ENCODE data around the gene STX4.

The STX4 gene

DNA sequence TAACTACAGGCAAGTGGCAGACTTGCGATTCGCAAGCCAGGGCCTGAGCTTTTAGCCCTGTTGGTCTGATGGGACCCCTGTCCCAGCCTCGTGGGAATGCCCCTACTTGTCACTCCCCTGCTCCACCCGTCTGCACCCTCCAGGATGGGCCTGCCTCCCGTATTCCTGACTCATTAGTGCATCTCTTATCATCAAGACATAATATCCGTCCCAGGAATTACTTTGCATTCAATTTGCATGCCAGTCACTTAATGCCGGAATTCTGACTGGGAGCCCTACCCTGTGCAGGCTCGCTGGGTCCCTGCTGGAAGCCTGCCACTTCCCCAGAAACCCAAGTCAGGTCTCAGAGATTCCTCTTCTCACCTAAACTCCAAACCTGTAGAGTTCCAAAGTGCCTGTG is 52.1 kb downstream of the STX4 start:
- Histone ChIP-seq H3K27ac (no peak overlapping the region), H3K36me3 (ENCODE audit: insufficient read depth, low read length) (peaks cover 7% of the 10 kb centered on the region; the same call in 1 of the 2 replicates), H3K4me3 (no peak overlapping the region), H3K9ac (ENCODE audit: insufficient read length) (no peak overlapping the region), H3K9me3 (ENCODE audit: low read depth, low read length) (no peaks in the 10 kb centered on the region)
- DNase-seq (ENCODE audit: low read depth, low spot score): no peak
- TF ChIP-seq FOXP2 (optimal IDR thresholded peaks at IDR 0.05; ENCODE audit: control extremely low read depth, extremely low read length, insufficient read depth) (no peak), EZH2 (IDR thresholded peaks at IDR 0.05) (no peak), POLR2AphosphoS5 (IDR thresholded peaks at IDR 0.05; ENCODE audit: borderline replicate concordance, low read depth, low read length) (no peak)

DNA sequence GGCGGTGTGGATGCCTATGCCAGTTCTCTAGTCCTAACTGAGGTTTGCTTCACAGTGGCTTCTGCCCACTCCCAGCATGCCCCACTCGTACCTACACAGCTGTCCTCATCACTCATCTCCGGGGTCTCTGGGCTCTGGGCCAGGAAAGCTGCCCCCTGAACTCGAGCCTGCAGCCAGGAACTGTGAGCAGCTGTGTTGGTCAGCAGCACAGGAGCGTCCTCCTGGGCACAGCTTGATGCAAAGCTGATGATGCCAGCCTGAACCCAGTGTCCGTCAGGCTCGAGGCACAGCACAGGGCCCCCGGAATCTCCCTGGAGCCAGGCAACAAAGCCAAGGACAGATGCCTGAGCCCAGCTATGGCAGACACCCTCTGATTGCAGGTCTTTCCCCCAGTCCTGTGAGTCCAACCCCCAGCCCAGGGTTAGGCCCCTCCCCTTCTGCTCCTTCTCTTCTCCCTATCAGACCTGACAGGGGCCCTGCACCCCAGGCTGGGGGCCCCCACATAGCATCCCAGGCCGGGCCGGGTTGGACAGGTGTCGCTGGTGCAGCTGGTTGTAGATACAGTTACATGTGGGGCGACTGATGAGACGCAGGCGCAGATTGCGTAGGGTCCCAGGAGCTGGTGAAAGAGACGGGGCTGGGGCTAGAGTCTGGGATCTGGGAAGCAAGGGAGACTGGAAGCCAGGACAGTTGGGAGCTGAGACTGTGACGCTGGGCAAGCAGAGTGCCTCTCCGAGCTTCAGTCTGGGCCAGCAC is 52.7 kb downstream of the STX4 start:
- DNase-seq (ENCODE audit: low read depth, low spot score): no peak

DNA sequence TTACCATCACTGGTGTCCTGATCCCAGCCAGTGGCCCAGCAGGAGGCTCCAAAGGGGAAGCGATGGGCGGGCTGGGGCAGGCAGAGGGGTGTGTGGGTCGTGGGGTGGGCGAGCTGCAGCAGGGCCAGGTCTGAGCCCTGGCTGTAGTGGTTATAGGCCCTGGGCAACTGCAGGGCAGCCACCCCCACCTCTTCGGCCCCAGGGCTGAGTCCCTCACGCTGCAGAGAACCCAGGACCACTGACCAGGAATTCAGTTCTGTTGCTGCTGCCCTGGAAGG is 53.2 kb downstream of the STX4 start:
- Histone ChIP-seq H3K9ac (ENCODE audit: insufficient read length) (no peak overlapping the region), H3K4me3 (no peak overlapping the region), H3K9me3 (ENCODE audit: low read depth, low read length) (no peaks in the 10 kb centered on the region), H3K27ac (no peak overlapping the region), H3K36me3 (ENCODE audit: insufficient read depth, low read length) (peaks cover 9% of the 10 kb centered on the region; the same call in 1 of the 2 replicates)
- TF ChIP-seq POLR2AphosphoS5 (IDR thresholded peaks at IDR 0.05; ENCODE audit: borderline replicate concordance, low read depth, low read length): no peak
- no peak for TF ChIP-seq EZH2 (IDR thresholded peaks at IDR 0.05)
- no peak for DNase-seq (ENCODE audit: low read depth, low spot score)

More for the DNA sequence above, 52.7 kb downstream of the STX4 start:
- peaks cover 8% of the 10 kb centered on the region; the same call in 1 of the 2 replicates for H3K36me3 ChIP-seq (ENCODE audit: insufficient read depth, low read length)
- no peak overlapping the region for H3K27ac ChIP-seq
- TF ChIP-seq EZH2 (IDR thresholded peaks at IDR 0.05) (no peak), POLR2AphosphoS5 (IDR thresholded peaks at IDR 0.05; ENCODE audit: borderline replicate concordance, low read depth, low read length) (no peak), FOXP2 (optimal IDR thresholded peaks at IDR 0.05; ENCODE audit: control extremely low read depth, extremely low read length, insufficient read depth) (no peak)
- no peak overlapping the region for H3K4me3 ChIP-seq
- H3K9ac ChIP-seq (ENCODE audit: insufficient read length): no peak overlapping the region
- H3K9me3 ChIP-seq (ENCODE audit: low read depth, low read length): no peaks in the 10 kb centered on the region

DNA sequence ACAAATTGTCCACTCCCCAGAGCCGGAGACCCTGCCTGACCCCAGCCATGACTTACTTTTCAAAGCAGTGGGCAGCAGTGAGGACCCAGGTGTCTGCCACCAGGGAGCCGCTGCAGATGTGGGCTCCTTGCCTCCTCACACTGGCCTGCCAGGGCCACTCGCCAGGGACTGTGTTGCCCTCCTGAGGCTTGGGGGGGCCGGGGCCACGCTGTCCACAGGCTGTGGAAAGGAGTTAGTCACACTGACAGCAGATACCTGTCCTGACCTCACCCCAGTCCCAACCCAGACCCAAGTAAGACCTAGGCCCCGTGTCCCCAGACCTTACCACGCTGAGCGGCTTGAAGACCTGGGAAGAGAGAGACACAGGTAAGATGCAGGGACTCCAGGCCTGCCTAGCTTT is 54.1 kb downstream of the STX4 start:
- Histone ChIP-seq H3K36me3 (ENCODE audit: insufficient read depth, low read length) (peaks cover 12% of the 10 kb centered on the region; the same call in 1 of the 2 replicates), H3K27ac (no peak overlapping the region), H3K4me3 (no peak overlapping the region), H3K9me3 (ENCODE audit: low read depth, low read length) (no peaks in the 10 kb centered on the region), H3K9ac (ENCODE audit: insufficient read length) (no peak overlapping the region)
- TF ChIP-seq FOXP2 (optimal IDR thresholded peaks at IDR 0.05; ENCODE audit: control extremely low read depth, extremely low read length, insufficient read depth): no peak
- no peak for TF ChIP-seq EZH2 (IDR thresholded peaks at IDR 0.05)
- TF ChIP-seq POLR2AphosphoS5 (IDR thresholded peaks at IDR 0.05; ENCODE audit: borderline replicate concordance, low read depth, low read length): no peak
- DNase-seq (ENCODE audit: low read depth, low spot score): no peak

DNA sequence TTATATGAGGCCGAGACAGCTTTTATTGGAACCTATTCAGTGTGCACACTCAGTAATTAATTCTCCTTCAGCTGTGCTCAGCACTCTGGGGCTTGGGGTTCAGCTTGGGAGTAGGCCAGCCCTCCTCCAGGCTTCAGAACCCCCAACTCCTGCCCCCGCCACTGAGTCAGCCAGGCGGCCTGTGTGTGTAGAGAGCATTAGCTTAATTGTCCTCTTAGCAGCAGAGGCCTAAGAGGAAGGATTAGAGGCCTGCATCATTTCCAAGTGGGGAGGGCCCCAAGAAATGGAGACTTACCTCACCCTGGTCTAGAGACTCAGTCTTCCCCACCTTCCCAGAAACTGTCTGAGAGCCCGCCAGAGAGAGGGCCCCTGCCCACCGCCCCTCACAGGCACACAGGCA is 54.6 kb downstream of the STX4 start:
- Histone ChIP-seq H3K4me3 (no peak overlapping the region), H3K36me3 (ENCODE audit: insufficient read depth, low read length) (peaks cover 12% of the 10 kb centered on the region; the same call in 1 of the 2 replicates), H3K27ac (no peak overlapping the region), H3K9ac (ENCODE audit: insufficient read length) (no peak overlapping the region), H3K9me3 (ENCODE audit: low read depth, low read length) (no peaks in the 10 kb centered on the region)
- TF ChIP-seq POLR2AphosphoS5 (IDR thresholded peaks at IDR 0.05; ENCODE audit: borderline replicate concordance, low read depth, low read length): no peak
- TF ChIP-seq EZH2 (IDR thresholded peaks at IDR 0.05): no peak
- no peak for TF ChIP-seq FOXP2 (optimal IDR thresholded peaks at IDR 0.05; ENCODE audit: control extremely low read depth, extremely low read length, insufficient read depth)
- no peak for DNase-seq (ENCODE audit: low read depth, low spot score)

DNA sequence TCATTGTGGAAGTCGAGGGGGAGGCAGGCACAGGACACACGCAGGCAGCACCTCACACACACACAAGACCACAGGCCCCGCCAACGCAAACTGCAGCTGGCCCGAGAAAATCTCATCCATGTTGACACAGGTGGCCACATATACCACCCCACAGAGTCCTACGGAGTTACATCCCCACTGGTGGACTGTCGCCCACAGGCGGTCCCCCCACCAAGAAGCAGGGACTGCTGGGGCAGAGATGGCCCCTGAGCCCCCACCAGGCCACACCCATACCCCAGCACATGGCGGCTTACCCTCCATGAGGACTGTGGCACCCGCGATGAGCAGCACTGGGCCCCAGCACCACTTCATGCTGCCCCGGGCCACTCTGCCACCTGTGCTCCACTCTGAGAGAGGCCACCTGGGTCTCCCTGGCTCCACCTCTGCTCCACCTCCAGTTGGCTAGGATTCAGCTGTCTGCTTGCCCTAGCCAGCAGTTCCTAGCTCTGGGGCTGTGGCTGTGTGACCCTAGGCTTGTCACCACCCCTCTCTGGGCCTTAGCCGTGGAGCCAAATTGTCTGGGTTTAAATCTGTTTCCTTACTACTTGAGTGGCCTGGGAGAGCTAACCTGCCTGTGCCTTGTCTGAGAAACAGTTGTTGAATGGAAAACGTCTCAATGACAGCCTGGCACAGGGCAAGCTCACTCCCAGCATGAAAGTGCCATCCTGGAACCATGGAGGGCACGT is 55.3 kb downstream of the STX4 start, which contains the start of gene PRSS53:
Gene PRSS53 (minus strand): TSS at position 485 of the 725 bp plus-strand sequence. CDS start 134 bp downstream, at position 351.
- H3K36me3 ChIP-seq (ENCODE audit: insufficient read depth, low read length): peaks cover 12% of the 10 kb centered on the region; the same call in 1 of the 2 replicates
- no peaks in the 10 kb centered on the region for H3K9me3 ChIP-seq (ENCODE audit: low read depth, low read length)
- TF ChIP-seq EZH2 (IDR thresholded peaks at IDR 0.05) (no peak), POLR2AphosphoS5 (IDR thresholded peaks at IDR 0.05; ENCODE audit: borderline replicate concordance, low read depth, low read length) (no peak), FOXP2 (optimal IDR thresholded peaks at IDR 0.05; ENCODE audit: control extremely low read depth, extremely low read length, insufficient read depth) (no peak)
- DNase-seq (ENCODE audit: low read depth, low spot score): no peak
- H3K4me3 ChIP-seq: no peak within 1 kb of the TSS
- no peak within 1 kb of the TSS for H3K27ac ChIP-seq
- H3K9ac ChIP-seq (ENCODE audit: insufficient read length): no peak within 1 kb of the TSS

DNA sequence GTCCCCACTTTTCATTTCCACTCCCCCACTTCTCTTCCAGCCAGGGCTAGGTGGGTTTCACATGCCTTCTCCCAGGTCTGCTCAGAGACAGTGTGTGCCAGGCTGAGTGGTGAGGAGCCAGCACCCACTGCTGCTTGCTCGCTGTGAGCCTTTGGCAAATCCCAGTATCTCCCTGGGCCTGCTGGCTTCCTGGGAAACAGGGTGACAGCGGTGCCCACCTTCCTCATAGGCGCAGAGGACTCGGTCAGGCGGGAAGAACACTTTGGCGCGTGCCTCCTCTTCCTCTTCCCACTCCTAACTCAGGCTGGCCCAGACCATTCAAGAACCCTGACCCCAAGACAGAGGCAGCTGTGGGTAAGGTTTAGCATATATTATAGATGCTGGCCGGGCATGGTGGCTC is 55.8 kb downstream of the STX4 start:
- TF ChIP-seq EZH2 (IDR thresholded peaks at IDR 0.05): no peak
- no peak for TF ChIP-seq POLR2AphosphoS5 (IDR thresholded peaks at IDR 0.05; ENCODE audit: borderline replicate concordance, low read depth, low read length)
- no peak for TF ChIP-seq FOXP2 (optimal IDR thresholded peaks at IDR 0.05; ENCODE audit: control extremely low read depth, extremely low read length, insufficient read depth)

More for the DNA sequence above, 55.8 kb downstream of the STX4 start:
- Histone ChIP-seq H3K36me3 (ENCODE audit: insufficient read depth, low read length) (peaks cover 12% of the 10 kb centered on the region; the same call in 1 of the 2 replicates), H3K4me3 (no peak overlapping the region), H3K9ac (ENCODE audit: insufficient read length) (no peak overlapping the region), H3K27ac (no peak overlapping the region), H3K9me3 (ENCODE audit: low read depth, low read length) (no peaks in the 10 kb centered on the region)
- DNase-seq (ENCODE audit: low read depth, low spot score): no peak
